Measurements from ENCODE around the gene AMFR.

GRCh38 chr16:56363181-56363716 lies 62.1 kb downstream of the AMFR start:
- no peak for TF ChIP-seq SMAD3 (CRISPR knock-in tag; IDR thresholded peaks at IDR 0.05; ENCODE audit: borderline replicate concordance)
- TF ChIP-seq MLX (CRISPR knock-in tag; IDR thresholded peaks at IDR 0.05) = no peak
- TF ChIP-seq CTCF (IDR thresholded peaks at IDR 0.05) = no peak
- no peak for TF ChIP-seq ATF3 (CRISPR knock-in tag; conservative IDR thresholded peaks at IDR 0.05)
- no peak for TF ChIP-seq NFYB (CRISPR knock-in tag; conservative IDR thresholded peaks at IDR 0.05; ENCODE audit: low read depth)
- no peak for TF ChIP-seq TEAD4 (CRISPR knock-in tag; IDR thresholded peaks at IDR 0.05)
- TF ChIP-seq GRHL2 (CRISPR knock-in tag; IDR thresholded peaks at IDR 0.05; ENCODE audit: insufficient replicate concordance, severe bottlenecking) = no peak
- TF ChIP-seq IRF1 (CRISPR knock-in tag; IDR thresholded peaks at IDR 0.05) = no peak

Data from WTC11 (cell line).